Panc1 (cell line): ENCODE results near the gene CALU. TPM values are rescaled to one million over a fixed set of nuclear protein-coding genes. Genes with fewer than 3 reads are reported as not detected.

Source experiments
- ATAC-seq: fragments of 200-7000 bp; cut with Tn5 transposase; 2 replicates; pipeline ENCODE4 v1.9.1; 2020; ENCODE audit warnings: mild to moderate bottlenecking, moderate library complexity
- BruUV-seq: library from RNA; stranded (reverse); fragments of 400-500 nt; replicated peaks from 2 replicates; lab custom pipeline; 2021; lab: Mats Ljungman, UMichigan
- CTCF ChIA-PET: fragments of 300-600 bp; sonication (Branson Sonifier 250); formaldehyde crosslinking; loops from one replicate; lab custom pipeline; 2022; ENCODE audit warnings: antibody characterized with exemption; lab: Charles Lee
- POLR2A ChIA-PET: fragments of 300-600 bp; sonication (Branson Sonifier 250); formaldehyde crosslinking; loops from one replicate; lab custom pipeline; 2022; ENCODE audit warnings: antibody characterized with exemption; lab: Charles Lee
- DNase-seq: peaks from one replicate; pipeline ENCODE4 v3.0.0-alpha.2; 2010; ENCODE audit warnings: low read depth, low spot score
- H3K27ac ChIP-seq: 2 replicates; pipeline ENCODE4 v1.5.1; 2011; ENCODE audit warnings: mild to moderate bottlenecking, low read length, inconsistent platforms
- H3K27me3 ChIP-seq: fragments of 200-500 bp; sonication (Bioruptor generic); 2 replicates; pipeline ENCODE4 v1.6.0; 2014; ENCODE audit warnings: low read length, inconsistent platforms; ENCODE audit not compliant: control insufficient read depth, insufficient read depth
- H3K36me3 ChIP-seq: fragments of 200-500 bp; sonication (Bioruptor generic); 2 replicates; pipeline ENCODE4 v1.5.1; 2014; ENCODE audit warnings: inconsistent platforms, mild to moderate bottlenecking, low read length, moderate library complexity; ENCODE audit not compliant: control insufficient read depth, insufficient read depth
- H3K4me1 ChIP-seq: 2 replicates; pipeline ENCODE4 v1.5.1; 2011; ENCODE audit warnings: inconsistent platforms, mild to moderate bottlenecking, low read length, moderate library complexity; ENCODE audit not compliant: control insufficient read depth, insufficient read depth
- H3K4me3 ChIP-seq, 2 experiments: 2 replicates each; pipeline ENCODE4 v1.5.1; 2011 to 2012; ENCODE audit warnings: low read depth in 2 of 2, low read length in 2 of 2, mild to moderate bottlenecking in 2 of 2, inconsistent platforms in 1 of 2, moderate library complexity in 1 of 2
- H3K9me3 ChIP-seq: fragments of 200-500 bp; sonication (Bioruptor generic); 2 replicates; pipeline ENCODE4 v1.5.1; 2014; ENCODE audit warnings: low read depth, mild to moderate bottlenecking, inconsistent platforms, low read length, moderate library complexity; ENCODE audit not compliant: control insufficient read depth, insufficient read depth
- POLR2AphosphoS5 ChIP-seq: IDR thresholded peaks from 2 replicates; pipeline ENCODE4 v1.6.1; 2012; ENCODE audit warnings: mild to moderate bottlenecking, low read depth, low read length, moderate library complexity
- SIN3A ChIP-seq: IDR thresholded peaks from 2 replicates; pipeline ENCODE4 v1.6.1; 2012; ENCODE audit warnings: low read depth, mild to moderate bottlenecking, low read length, moderate library complexity, borderline replicate concordance; ENCODE audit not compliant: insufficient read depth
- TCF7L2 ChIP-seq: IDR thresholded peaks from 2 replicates; pipeline ENCODE4 v1.6.1; 2011; ENCODE audit warnings: mild to moderate bottlenecking, low read depth, low read length, inconsistent platforms
- in situ Hi-C: cut with HindIII; loops from 2 replicates; pipeline ENCODE4 v1.10.0; 2016; ENCODE audit warnings: low sequenced_read_pairs, low pct_unique_long_range_greater_than_20kb
- intact Hi-C: fragments of 100-400 bp; cut with micrococcal nuclease; formaldehyde crosslinking; loops from one replicate; pipeline ENCODE4 v1.10.0; 2022; ENCODE audit not compliant: unreplicated experiment
- total RNA-seq: library from RNA; stranded (reverse); gene quantifications from one replicate; pipeline ENCODE4 v1.2.1, GENCODE V29; 2021; ENCODE audit not compliant: unreplicated experiment
- TF ChIP-seq, protein P1 (sequence below), 2 experiments: IDR thresholded peaks; 2 replicates each; pipeline ENCODE4 v1.6.1; 2011 to 2012; ENCODE audit warnings: low read depth in 2 of 2, control low read depth in 1 of 2, low read length in 1 of 2, mild to moderate bottlenecking in 1 of 2, moderate library complexity in 1 of 2; ENCODE audit not compliant: insufficient read depth in 1 of 2
- TF ChIP-seq, protein P2 (sequence below): fragments of 450-650 bp; IDR thresholded peaks from 2 replicates; pipeline ENCODE4 v1.5.1; 2017; ENCODE audit warnings: mild to moderate bottlenecking

CALU gene
- total RNA-seq, 1 experiment from 2014 or later, result 210 TPM

DNA sequence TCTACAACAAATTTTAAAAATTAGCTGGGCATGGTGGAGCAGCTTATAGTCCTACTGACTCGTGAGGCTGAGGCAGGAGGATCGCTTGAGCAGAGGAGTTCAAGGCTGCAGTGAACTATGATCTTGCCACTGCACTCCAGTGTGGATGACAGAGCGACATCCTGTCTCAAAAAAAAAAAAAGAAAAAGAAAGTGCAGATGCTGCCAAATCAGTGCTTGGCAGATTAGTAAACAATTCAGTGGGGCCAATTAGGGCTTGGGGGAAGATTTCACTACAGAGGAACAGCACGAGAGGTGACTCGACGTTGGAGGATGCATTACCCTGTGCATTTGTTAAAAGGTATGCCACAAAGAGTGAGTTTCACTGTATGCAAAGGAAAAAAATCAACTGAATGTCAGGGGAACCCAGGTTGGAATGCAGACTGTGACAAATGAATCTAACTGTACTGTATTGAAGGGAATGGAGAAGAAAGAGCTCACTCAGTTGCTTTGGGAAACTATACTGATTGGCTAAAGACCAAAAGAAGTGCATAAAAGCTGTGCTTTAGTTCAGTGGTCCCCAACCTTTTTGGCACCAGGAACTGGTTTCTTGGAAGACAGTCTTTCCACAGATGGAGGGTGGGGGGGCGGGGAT, 35.4 kb upstream of the CALU start:
- no peaks in the 10 kb centered on the region for H3K9me3 ChIP-seq
- in situ Hi-C loops (no loop called here), intact Hi-C loops (no loop called here)
- no peak for DNase-seq
- ATAC-seq, result no peak
- no peaks in the 10 kb centered on the region for H3K4me1 ChIP-seq
- peaks cover 7% of the 10 kb centered on the region for H3K27me3 ChIP-seq
- H3K4me3 ChIP-seq, result no peak overlapping the region
- CTCF ChIA-PET, result no interaction called here
- TF ChIP-seq SIN3A (no peak), POLR2AphosphoS5 (no peak), TCF7L2 (no peak)
- TF ChIP-seq, protein P1, sequence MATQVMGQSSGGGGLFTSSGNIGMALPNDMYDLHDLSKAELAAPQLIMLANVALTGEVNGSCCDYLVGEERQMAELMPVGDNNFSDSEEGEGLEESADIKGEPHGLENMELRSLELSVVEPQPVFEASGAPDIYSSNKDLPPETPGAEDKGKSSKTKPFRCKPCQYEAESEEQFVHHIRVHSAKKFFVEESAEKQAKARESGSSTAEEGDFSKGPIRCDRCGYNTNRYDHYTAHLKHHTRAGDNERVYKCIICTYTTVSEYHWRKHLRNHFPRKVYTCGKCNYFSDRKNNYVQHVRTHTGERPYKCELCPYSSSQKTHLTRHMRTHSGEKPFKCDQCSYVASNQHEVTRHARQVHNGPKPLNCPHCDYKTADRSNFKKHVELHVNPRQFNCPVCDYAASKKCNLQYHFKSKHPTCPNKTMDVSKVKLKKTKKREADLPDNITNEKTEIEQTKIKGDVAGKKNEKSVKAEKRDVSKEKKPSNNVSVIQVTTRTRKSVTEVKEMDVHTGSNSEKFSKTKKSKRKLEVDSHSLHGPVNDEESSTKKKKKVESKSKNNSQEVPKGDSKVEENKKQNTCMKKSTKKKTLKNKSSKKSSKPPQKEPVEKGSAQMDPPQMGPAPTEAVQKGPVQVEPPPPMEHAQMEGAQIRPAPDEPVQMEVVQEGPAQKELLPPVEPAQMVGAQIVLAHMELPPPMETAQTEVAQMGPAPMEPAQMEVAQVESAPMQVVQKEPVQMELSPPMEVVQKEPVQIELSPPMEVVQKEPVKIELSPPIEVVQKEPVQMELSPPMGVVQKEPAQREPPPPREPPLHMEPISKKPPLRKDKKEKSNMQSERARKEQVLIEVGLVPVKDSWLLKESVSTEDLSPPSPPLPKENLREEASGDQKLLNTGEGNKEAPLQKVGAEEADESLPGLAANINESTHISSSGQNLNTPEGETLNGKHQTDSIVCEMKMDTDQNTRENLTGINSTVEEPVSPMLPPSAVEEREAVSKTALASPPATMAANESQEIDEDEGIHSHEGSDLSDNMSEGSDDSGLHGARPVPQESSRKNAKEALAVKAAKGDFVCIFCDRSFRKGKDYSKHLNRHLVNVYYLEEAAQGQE (IDR thresholded peaks at IDR 0.05; ENCODE audit: insufficient read depth in 1 of 2, low read depth in 2 of 2, low read length in 1 of 2), result no peak
- TF ChIP-seq, protein P2, sequence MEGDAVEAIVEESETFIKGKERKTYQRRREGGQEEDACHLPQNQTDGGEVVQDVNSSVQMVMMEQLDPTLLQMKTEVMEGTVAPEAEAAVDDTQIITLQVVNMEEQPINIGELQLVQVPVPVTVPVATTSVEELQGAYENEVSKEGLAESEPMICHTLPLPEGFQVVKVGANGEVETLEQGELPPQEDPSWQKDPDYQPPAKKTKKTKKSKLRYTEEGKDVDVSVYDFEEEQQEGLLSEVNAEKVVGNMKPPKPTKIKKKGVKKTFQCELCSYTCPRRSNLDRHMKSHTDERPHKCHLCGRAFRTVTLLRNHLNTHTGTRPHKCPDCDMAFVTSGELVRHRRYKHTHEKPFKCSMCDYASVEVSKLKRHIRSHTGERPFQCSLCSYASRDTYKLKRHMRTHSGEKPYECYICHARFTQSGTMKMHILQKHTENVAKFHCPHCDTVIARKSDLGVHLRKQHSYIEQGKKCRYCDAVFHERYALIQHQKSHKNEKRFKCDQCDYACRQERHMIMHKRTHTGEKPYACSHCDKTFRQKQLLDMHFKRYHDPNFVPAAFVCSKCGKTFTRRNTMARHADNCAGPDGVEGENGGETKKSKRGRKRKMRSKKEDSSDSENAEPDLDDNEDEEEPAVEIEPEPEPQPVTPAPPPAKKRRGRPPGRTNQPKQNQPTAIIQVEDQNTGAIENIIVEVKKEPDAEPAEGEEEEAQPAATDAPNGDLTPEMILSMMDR, result no peak
- BruUV-seq, result no TSS peak
- POLR2A ChIA-PET, result no interaction called here
- no peak overlapping the region for H3K27ac ChIP-seq
- H3K36me3 ChIP-seq, result no peaks in the 10 kb centered on the region

DNA sequence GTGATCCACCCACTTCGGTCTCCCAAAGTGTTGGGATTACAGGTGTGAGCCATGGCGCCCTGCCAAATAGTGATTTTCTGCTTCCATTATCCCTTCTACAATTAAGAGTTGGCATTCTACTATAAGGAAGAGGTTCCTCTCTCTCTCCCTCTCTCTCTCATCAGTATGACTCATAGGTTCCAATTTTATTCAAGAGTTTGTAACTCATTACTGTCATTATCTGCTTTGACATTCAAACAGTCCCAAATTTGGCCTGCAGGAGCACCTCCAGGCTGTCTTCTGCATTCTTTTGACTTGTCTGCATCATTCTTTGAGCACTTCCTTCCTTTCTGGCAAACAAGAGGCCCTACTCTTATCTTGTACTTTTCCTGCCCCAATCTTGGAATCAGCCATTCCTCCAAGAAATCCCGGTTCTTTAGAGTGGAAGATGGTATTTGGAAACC, 33.2 kb upstream of the CALU start:
- intact Hi-C loops (no loop called here), in situ Hi-C loops (no loop called here)
- BruUV-seq, result no TSS peak
- Histone ChIP-seq H3K9me3 (no peaks in the 10 kb centered on the region), H3K27me3 (peaks cover 3% of the 10 kb centered on the region; the same call in 1 of the 2 replicates), H3K27ac (no peak overlapping the region), H3K4me3 (no peak overlapping the region), H3K4me1 (no peaks in the 10 kb centered on the region), H3K36me3 (no peaks in the 10 kb centered on the region)
- TF ChIP-seq, protein P2, result no peak
- TF ChIP-seq TCF7L2, result no peak
- no peak for TF ChIP-seq POLR2AphosphoS5
- no peak for TF ChIP-seq SIN3A
- TF ChIP-seq, protein P1 (IDR thresholded peaks at IDR 0.05; ENCODE audit: insufficient read depth in 1 of 2, low read depth in 2 of 2, low read length in 1 of 2), result no peak
- ATAC-seq (no peak), DNase-seq (no peak)
- CTCF ChIA-PET, result no interaction called here
- POLR2A ChIA-PET, result no interaction called here
